Smooth muscle cell (in vitro differentiated cells): ENCODE measurements around the gene FADS3. TPM values are rescaled to one million over a fixed set of nuclear protein-coding genes. Genes with fewer than 3 reads are reported as not detected.

Experiments
- DNase-seq: peaks from one replicate; lab custom pipeline; 2025; ENCODE audit not compliant: unreplicated experiment; lab: John Stamatoyannopoulos, UW
- H2AFZ ChIP-seq: fragments of 200-600 bp; sonication (generic); 2 replicates; pipeline ENCODE4 v1.6.0; 2016; ENCODE audit warnings: antibody characterized with exemption, low read depth, mild to moderate bottlenecking
- H3F3A ChIP-seq: fragments of 200-600 bp; sonication (generic); 2 replicates; pipeline ENCODE4 v1.6.0; 2017; ENCODE audit warnings: antibody characterized with exemption, low read depth
- H3K27ac ChIP-seq: fragments of 200-600 bp; sonication (generic); 2 replicates; pipeline ENCODE4 v1.5.1; 2016; ENCODE audit warnings: low read depth, mild to moderate bottlenecking
- H3K27me3 ChIP-seq: fragments of 200-600 bp; sonication (generic); 2 replicates; pipeline ENCODE4 v1.6.1; 2016; ENCODE audit warnings: low read depth, mild to moderate bottlenecking
- H3K36me3 ChIP-seq: fragments of 200-600 bp; sonication (generic); 2 replicates; pipeline ENCODE4 v1.5.1; 2016; ENCODE audit warnings: low read depth
- H3K4me1 ChIP-seq: fragments of 200-600 bp; sonication (generic); 2 replicates; pipeline ENCODE4 v1.5.1; 2016; ENCODE audit warnings: low read depth
- H3K4me2 ChIP-seq: fragments of 200-600 bp; sonication (generic); 2 replicates; pipeline ENCODE4 v1.6.0; 2016; ENCODE audit warnings: mild to moderate bottlenecking
- H3K4me3 ChIP-seq: fragments of 200-600 bp; sonication (generic); 2 replicates; pipeline ENCODE4 v1.5.1; 2016; ENCODE audit warnings: mild to moderate bottlenecking
- H3K79me2 ChIP-seq: fragments of 200-600 bp; sonication (generic); 2 replicates; pipeline ENCODE4 v1.6.0; 2016; ENCODE audit warnings: low read depth, mild to moderate bottlenecking
- H3K9ac ChIP-seq: fragments of 200-600 bp; sonication (generic); 2 replicates; pipeline ENCODE4 v1.6.0; 2016; ENCODE audit warnings: low read depth
- H3K9me3 ChIP-seq: fragments of 200-600 bp; sonication (generic); replicated peaks from 2 replicates; pipeline ENCODE4 v1.5.1; 2016; ENCODE audit warnings: low read depth
- H4K20me1 ChIP-seq: fragments of 200-600 bp; sonication (generic); 2 replicates; pipeline ENCODE4 v1.6.0; 2016; ENCODE audit warnings: low read depth
- WGBS: methylation state at CpG from one replicate; pipeline ENCODE4 v1.1.7; 2016; ENCODE audit warnings: low lambda C conversion rate; 5-methylcytosine and 5-hydroxymethylcytosine counted together
- polyA plus RNA-seq: library from polyadenylated mRNA; unstranded; fragments of >200 nt; fragmentation: Nextera tagmentation; extraction: Ambion mirVana; gene quantifications from 2 replicates; pipeline ENCODE4 v1.2.1, GENCODE V29; 2016
- total RNA-seq: library from RNA; depleted of rRNA; stranded (reverse); fragments of >200 nt; gene quantifications from 2 replicates; pipeline ENCODE4 v1.2.3, GENCODE V29; 2014
- TF ChIP-seq, protein P1 (sequence below): fragments of 200-600 bp; sonication (generic); IDR thresholded peaks from 2 replicates; pipeline ENCODE4 v1.5.1; 2017; ENCODE audit warnings: borderline replicate concordance, mild to moderate bottlenecking, antibody characterized with exemption; ENCODE audit not compliant: insufficient read depth, poor library complexity, severe bottlenecking

The FADS3 gene
- total and polyA plus RNA-seq, 2 experiments from 2014 or later, result 8.9 to 13.8 TPM

DNA sequence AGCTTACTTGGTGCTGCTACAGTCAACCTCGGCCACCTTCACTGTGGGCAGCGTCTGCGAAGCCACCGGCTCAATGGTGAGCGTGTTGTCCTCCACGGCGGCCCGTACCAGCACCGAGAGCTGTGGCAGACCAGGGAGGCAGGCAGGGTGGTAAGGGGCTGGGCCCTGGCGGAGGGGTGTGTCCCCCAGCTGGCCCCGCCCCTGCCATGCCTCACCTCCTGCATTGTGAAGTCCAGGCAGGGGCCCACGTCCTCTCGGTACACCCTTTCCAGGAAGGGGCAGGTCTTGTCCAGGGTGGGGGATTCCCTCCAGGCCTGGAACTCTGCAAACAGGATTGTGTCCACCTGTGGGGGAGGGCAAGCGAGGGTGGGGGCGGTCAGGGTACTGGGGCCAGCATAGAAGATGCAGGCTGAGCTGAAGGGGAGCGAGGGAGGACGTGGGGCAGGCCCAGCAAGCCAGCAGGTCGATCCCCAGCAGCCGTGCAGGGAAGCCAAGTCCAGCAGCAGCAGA is 13.2 kb upstream of the FADS3 start:
- H3K27ac ChIP-seq, result no peak overlapping the region
- no peaks in the 10 kb centered on the region for H3K9me3 ChIP-seq
- H3K36me3 ChIP-seq, result no peaks in the 10 kb centered on the region
- 69% methylated on average over 19 of the region's 19 CpGs for WGBS
- no peak for DNase-seq
- H4K20me1 ChIP-seq, result no peaks in the 10 kb centered on the region
- no peak overlapping the region for H2AFZ ChIP-seq
- H3K4me2 ChIP-seq, result no peak overlapping the region
- no peak overlapping the region for H3K9ac ChIP-seq
- no peaks in the 10 kb centered on the region for H3K27me3 ChIP-seq
- no peaks in the 10 kb centered on the region for H3F3A ChIP-seq
- H3K4me3 ChIP-seq, result no peak overlapping the region
- TF ChIP-seq, protein P1, sequence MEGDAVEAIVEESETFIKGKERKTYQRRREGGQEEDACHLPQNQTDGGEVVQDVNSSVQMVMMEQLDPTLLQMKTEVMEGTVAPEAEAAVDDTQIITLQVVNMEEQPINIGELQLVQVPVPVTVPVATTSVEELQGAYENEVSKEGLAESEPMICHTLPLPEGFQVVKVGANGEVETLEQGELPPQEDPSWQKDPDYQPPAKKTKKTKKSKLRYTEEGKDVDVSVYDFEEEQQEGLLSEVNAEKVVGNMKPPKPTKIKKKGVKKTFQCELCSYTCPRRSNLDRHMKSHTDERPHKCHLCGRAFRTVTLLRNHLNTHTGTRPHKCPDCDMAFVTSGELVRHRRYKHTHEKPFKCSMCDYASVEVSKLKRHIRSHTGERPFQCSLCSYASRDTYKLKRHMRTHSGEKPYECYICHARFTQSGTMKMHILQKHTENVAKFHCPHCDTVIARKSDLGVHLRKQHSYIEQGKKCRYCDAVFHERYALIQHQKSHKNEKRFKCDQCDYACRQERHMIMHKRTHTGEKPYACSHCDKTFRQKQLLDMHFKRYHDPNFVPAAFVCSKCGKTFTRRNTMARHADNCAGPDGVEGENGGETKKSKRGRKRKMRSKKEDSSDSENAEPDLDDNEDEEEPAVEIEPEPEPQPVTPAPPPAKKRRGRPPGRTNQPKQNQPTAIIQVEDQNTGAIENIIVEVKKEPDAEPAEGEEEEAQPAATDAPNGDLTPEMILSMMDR, result no peak
- H3K79me2 ChIP-seq, result no peaks in the 10 kb centered on the region
- peaks cover 3% of the 10 kb centered on the region for H3K4me1 ChIP-seq

DNA sequence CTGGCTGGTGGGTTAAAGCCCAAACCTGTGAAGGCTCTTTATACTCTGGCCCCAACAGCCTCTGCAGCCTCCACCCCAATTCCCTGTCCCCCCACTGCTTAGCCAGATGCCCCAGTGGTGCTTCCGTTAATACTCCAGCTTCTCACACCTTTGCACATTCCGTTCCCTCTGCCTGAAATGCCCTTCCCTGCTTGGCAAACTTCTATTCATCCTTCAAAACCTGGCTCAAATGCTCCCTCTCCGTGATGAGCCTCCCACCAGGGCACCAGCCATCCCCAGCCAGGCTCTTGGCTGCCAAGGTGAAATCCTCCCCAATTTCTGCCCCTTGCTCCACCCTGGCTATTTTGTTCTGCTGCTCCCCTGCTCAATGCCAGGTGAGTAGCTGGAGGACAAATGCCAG is 12.5 kb upstream of the FADS3 start:
- Histone ChIP-seq H2AFZ (no peak overlapping the region), H3K36me3 (no peaks in the 10 kb centered on the region), H3K4me1 (peaks cover 3% of the 10 kb centered on the region), H3K9me3 (no peaks in the 10 kb centered on the region), H3K27ac (no peak overlapping the region), H3K4me2 (no peak overlapping the region), H4K20me1 (no peaks in the 10 kb centered on the region), H3K4me3 (no peak overlapping the region), H3K9ac (no peak overlapping the region), H3F3A (no peaks in the 10 kb centered on the region), H3K27me3 (no peaks in the 10 kb centered on the region), H3K79me2 (no peaks in the 10 kb centered on the region)
- WGBS, result 93% methylated on average over 3 of the region's 3 CpGs
- TF ChIP-seq, protein P1, result no peak
- no peak for DNase-seq

DNA sequence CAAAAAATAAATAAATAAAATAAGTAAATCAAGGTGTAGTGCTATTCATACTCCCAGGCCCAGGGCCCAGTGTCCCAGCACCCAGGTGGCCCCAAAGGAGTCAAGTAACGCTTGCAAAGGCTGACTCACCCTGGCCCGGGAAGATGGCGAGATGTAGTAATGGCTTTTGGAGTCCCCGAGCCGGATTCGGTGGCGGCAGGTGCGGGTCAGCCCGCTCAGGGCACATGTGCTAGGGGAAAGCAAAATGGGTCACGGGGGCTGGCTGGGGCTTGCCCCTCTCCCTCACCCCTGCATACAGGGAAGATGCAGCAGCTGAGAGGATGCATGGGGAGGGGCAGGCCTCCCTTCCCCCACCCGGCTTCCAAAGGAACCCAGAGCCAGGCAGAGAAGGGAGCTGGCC is 11.0 kb upstream of the FADS3 start:
- no peaks in the 10 kb centered on the region for H4K20me1 ChIP-seq
- no peak overlapping the region for H3K4me2 ChIP-seq
- H3K79me2 ChIP-seq, result no peaks in the 10 kb centered on the region
- no peaks in the 10 kb centered on the region for H3K9me3 ChIP-seq
- peaks cover 3% of the 10 kb centered on the region for H3K4me1 ChIP-seq
- H3K27ac ChIP-seq, result no peak overlapping the region
- H3K4me3 ChIP-seq, result no peak overlapping the region
- TF ChIP-seq, protein P1, result no peak
- no peaks in the 10 kb centered on the region for H3F3A ChIP-seq
- no peaks in the 10 kb centered on the region for H3K27me3 ChIP-seq
- no peak for DNase-seq
- no peaks in the 10 kb centered on the region for H3K36me3 ChIP-seq
- 85% methylated on average over 11 of the region's 11 CpGs for WGBS
- no peak overlapping the region for H3K9ac ChIP-seq
- H2AFZ ChIP-seq, result no peak overlapping the region

DNA sequence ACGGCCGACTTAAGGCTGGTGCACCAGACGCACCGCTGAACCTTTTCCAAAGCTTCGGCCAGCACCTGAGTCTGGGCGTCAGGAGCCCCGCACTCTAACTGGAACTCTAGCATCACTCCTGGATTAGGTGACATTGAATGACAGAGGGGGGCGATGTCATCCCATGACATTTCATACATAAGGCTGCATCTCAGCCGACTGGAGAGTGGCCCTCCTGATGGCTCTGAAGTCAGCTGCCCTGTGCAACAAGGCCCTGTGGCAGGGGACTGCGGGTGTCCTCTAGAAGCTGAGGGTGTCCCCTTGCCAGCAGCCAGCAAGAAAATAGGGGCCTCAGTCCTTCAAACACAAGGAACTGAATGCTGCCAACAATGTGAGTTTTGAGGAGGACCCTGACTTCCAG is 10.1 kb upstream of the FADS3 start:
- Histone ChIP-seq H2AFZ (no peak overlapping the region), H3K4me1 (peaks cover 3% of the 10 kb centered on the region), H3K4me3 (no peak overlapping the region), H4K20me1 (no peaks in the 10 kb centered on the region), H3K4me2 (no peak overlapping the region), H3K9ac (no peak overlapping the region), H3K79me2 (no peaks in the 10 kb centered on the region), H3K27ac (no peak overlapping the region), H3K9me3 (no peaks in the 10 kb centered on the region), H3K27me3 (no peaks in the 10 kb centered on the region), H3K36me3 (no peaks in the 10 kb centered on the region), H3F3A (no peaks in the 10 kb centered on the region)
- DNase-seq, result no peak
- WGBS, result 91% methylated on average over 10 of the region's 10 CpGs
- TF ChIP-seq, protein P1, result no peak
